ENCODE measurements around the gene SMAD3.

Gene SMAD3

DNA sequence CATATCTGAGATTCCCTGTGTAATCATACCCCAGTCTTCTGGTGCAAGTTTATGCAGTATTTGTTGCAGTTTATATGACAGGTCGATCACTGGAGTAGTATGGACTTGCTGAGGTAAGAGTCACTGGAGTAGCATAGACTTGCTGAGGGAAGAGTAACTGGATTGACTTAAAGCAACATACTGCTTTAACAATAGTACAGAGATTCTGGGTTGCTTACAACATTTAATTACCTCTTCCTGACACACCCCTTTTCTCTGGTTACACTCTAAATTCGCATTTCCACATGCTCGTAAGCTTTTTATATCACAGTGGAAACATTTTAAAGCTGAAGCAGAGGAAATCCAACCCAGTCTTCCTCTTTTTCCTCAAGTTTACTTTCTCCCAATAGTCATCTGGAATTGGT lies 177.3 kb downstream of the SMAD3 start:
- no peak for DNase-seq (ENCODE audit: low spot score)
